Activated CD4-positive, alpha-beta T cell treated with anti-CD3 and anti-CD28 coated beads, Interleukin-10, Interleukin-2, amounts not matched to agents 100 ng/mL and 50 ng/mL, durations not matched to agents 16 hours and 8 hours (primary cell): ENCODE results near the gene WNT3A.
A peak's percentile ranks its signal among the peaks of the same experiment; 100 is the strongest.

Source experiments
- DNase-seq: peaks from one replicate; pipeline ENCODE4 v3.0.0-alpha.2; 2020

WNT3A gene

GRCh38 chr1:228050571-228051231, 43.9 kb downstream of the WNT3A start:
- no peak for DNase-seq

GRCh38 chr1:228058172-228058948, 51.6 kb downstream of the WNT3A start:
- DNase-seq: no peak

GRCh38 chr1:228058949-228059633, 52.3 kb downstream of the WNT3A start:
- DNase-seq: no peak

GRCh38 chr1:228059634-228060457, 53.0 kb downstream of the WNT3A start:
- peak; percentile 55 for DNase-seq

- DNase-seq: no peak
Observed at GRCh38 chr1:228060458-228061190, 53.8 kb downstream of the WNT3A start.

- DNase-seq: no peak
Observed at GRCh38 chr1:228061411-228062084, 54.8 kb downstream of the WNT3A start.

- no peak for DNase-seq
Observed at GRCh38 chr1:228062085-228062791, 55.4 kb downstream of the WNT3A start.

- DNase-seq: no peak
Observed at GRCh38 chr1:228062812-228063211, 56.0 kb downstream of the WNT3A start.

- DNase-seq: no peak
Observed at GRCh38 chr1:228063251-228064191, 56.7 kb downstream of the WNT3A start.

- DNase-seq: no peak
Observed at GRCh38 chr1:228064296-228064695, 57.5 kb downstream of the WNT3A start.

GRCh38 chr1:228064741-228065542, 58.1 kb downstream of the WNT3A start:
- DNase-seq: no peak

- no peak for DNase-seq
Observed at GRCh38 chr1:228065543-228066347, 58.9 kb downstream of the WNT3A start.

- no peak for DNase-seq
Observed at GRCh38 chr1:228066416-228066815, 59.6 kb downstream of the WNT3A start.

- no peak for DNase-seq
Observed at GRCh38 chr1:228066891-228067654, 60.3 kb downstream of the WNT3A start.

GRCh38 chr1:228068359-228068758, 61.6 kb downstream of the WNT3A start:
- DNase-seq: no peak

- no peak for DNase-seq
Observed at GRCh38 chr1:228070173-228070572, 63.4 kb downstream of the WNT3A start.

- no peak for DNase-seq
Observed at GRCh38 chr1:228070851-228071250, 64.1 kb downstream of the WNT3A start.
